Measurements from ENCODE around the gene CHI3L2. TPM values are rescaled to one million over a fixed set of nuclear protein-coding genes. Genes with fewer than 3 reads are reported as not detected.

CHI3L2 gene
- total and polyA plus RNA-seq, 9 of the 15 experiments (the other 6 are each of a cell fraction or from before 2014, with no cell fraction given) = 0.07 to 0.27 (median 0.15) TPM; not detected in 6

DNA sequence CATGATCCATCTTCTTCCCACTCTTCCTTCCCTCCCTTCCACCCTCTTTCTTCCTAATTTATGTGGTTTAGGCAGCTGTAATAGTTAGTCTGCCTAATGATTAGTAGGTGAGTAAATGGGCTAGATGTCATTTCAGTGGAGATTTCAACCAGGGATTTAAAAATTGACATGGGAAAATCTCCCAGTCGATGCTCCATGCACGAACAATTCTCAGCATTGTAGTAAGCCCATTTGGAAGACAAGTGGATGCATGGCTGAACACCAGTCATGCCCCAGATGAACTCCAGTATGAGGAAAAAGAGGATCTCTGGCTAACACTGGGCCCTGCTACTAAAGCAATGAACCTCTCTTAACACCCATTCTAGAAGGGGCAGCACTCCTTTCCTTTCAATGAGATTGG lies 25.3 kb downstream of the CHI3L2 start:
- Histone ChIP-seq H4K20me1 (replicated peaks; ENCODE audit: control insufficient read depth, insufficient read depth, low read length) (peaks cover 4% of the 10 kb centered on the region; the same call in 1 of the 2 replicates), H3K36me3 (ENCODE audit: control insufficient read depth, insufficient read depth, low read length) (no peaks in the 10 kb centered on the region), H3K27me3 (ENCODE audit: control insufficient read depth in 2 of 2, insufficient read depth in 2 of 2, low read length in 2 of 2) (peaks cover 9 to 10% of the 10 kb centered on the region in 2 experiments; a peak in 3 of 5 replicates), H3K27ac (ENCODE audit: extremely low read depth, low read depth, low read length) (no peak overlapping the region), H3K4me1 (replicated peaks in 1 of 2; ENCODE audit: control insufficient read depth in 2 of 2, insufficient read depth in 2 of 2, low read length in 2 of 2) (no peaks in the 10 kb centered on the region), H3K9me1 (ENCODE audit: control insufficient read depth, insufficient read depth, low read length) (no peaks in the 10 kb centered on the region), H3K9me3 (replicated peaks; ENCODE audit: control insufficient read depth, insufficient read depth, low read depth, low read length) (no peaks in the 10 kb centered on the region), H3K79me2 (ENCODE audit: control insufficient read depth, insufficient read depth, low read length) (no peaks in the 10 kb centered on the region), H2AFZ (ENCODE audit: low read depth, low read length) (no peak overlapping the region), H3K4me2 (ENCODE audit: insufficient read depth, low read length) (no peak overlapping the region), H3K9ac (ENCODE audit: insufficient read depth in 1 of 2, low read depth in 2 of 2, low read length in 2 of 2) (no peak overlapping the region), H3K4me3 (no peak overlapping the region)
- intact Hi-C loops (cut with micrococcal nuclease) (no loop called here), in situ Hi-C loops (cut with MboI) (no loop called here)
- CTCF ChIA-PET (ENCODE audit: low intra/inter-chr PET ratio) = no interaction called here
- TF ChIP-seq ZNF644 (tag; IDR thresholded peaks at IDR 0.05; ENCODE audit: low read depth) (no peak), TAF1 (IDR thresholded peaks at IDR 0.05; ENCODE audit: control insufficient read depth, extremely low read depth, insufficient read depth, low read length, severe bottlenecking) (no peak), JUN (IDR thresholded peaks at IDR 0.05; ENCODE audit: borderline replicate concordance, low read depth, low read length) (no peak), JUN (CRISPR knock-in tag; IDR thresholded peaks at IDR 0.05; ENCODE audit: borderline replicate concordance) (no peak)
- DNase-seq (ENCODE audit: extremely low read depth in 1 of 4, low spot score in 3 of 4) (no peak), ATAC-seq (no peak), FAIRE-seq (no peak)
- POLR2A ChIA-PET = no interaction called here
- WGBS (ENCODE audit: insufficient coverage, low coverage, missing lambda C conversion rate) = 0% methylated on average over 2 of the region's 2 CpGs
- no TSS peak for BruUV-seq (replicated peaks)

DNA sequence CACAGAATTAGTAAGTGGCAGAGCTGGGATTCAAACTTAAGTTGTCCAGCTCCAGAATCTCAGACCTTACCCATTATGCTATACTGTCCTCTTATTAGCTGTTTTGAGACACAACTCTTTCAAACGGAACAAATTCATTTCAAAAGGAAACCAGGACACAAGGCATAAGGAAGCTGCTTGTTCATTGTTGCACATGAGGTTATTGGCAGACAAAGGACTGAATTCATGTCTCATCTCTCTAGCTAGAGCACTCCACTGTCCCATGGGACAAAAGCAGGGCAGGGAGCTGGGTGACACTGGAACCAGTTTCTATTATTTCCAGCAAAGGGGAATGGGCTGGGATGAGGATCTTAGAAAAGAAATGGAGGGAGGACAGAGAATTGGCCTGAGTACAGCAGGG lies 26.4 kb downstream of the CHI3L2 start:
- BruUV-seq (replicated peaks) = no TSS peak
- Histone ChIP-seq H3K36me3 (ENCODE audit: control insufficient read depth, insufficient read depth, low read length) (no peaks in the 10 kb centered on the region), H4K20me1 (replicated peaks; ENCODE audit: control insufficient read depth, insufficient read depth, low read length) (peaks cover 4% of the 10 kb centered on the region; the same call in 1 of the 2 replicates), H3K4me3 (no peak overlapping the region), H3K27me3 (ENCODE audit: control insufficient read depth in 2 of 2, insufficient read depth in 2 of 2, low read length in 2 of 2) (peaks cover 9 to 10% of the 10 kb centered on the region in 2 experiments; a peak in 3 of 5 replicates), H3K4me2 (ENCODE audit: insufficient read depth, low read length) (no peak overlapping the region), H3K9ac (ENCODE audit: insufficient read depth in 1 of 2, low read depth in 2 of 2, low read length in 2 of 2) (no peak overlapping the region), H3K9me1 (ENCODE audit: control insufficient read depth, insufficient read depth, low read length) (no peaks in the 10 kb centered on the region), H3K79me2 (ENCODE audit: control insufficient read depth, insufficient read depth, low read length) (no peaks in the 10 kb centered on the region), H3K4me1 (replicated peaks in 1 of 2; ENCODE audit: control insufficient read depth in 2 of 2, insufficient read depth in 2 of 2, low read length in 2 of 2) (no peaks in the 10 kb centered on the region), H2AFZ (ENCODE audit: low read depth, low read length) (no peak overlapping the region), H3K27ac (ENCODE audit: extremely low read depth, low read depth, low read length) (no peak overlapping the region), H3K9me3 (replicated peaks; ENCODE audit: control insufficient read depth, insufficient read depth, low read depth, low read length) (no peaks in the 10 kb centered on the region)
- ChIA-PET CTCF (ENCODE audit: low intra/inter-chr PET ratio) (no interaction called here), POLR2A (interaction anchor here (0.5 kb wide), 1 partner anchor 32 kb away, joined by 3 read pairs; no protein-coding TSS in a partner anchor)
- in situ Hi-C loops (cut with MboI) = no loop called here
- FAIRE-seq (no peak), ATAC-seq (no peak), DNase-seq (ENCODE audit: extremely low read depth in 1 of 4, low spot score in 3 of 4) (no peak)
- 4% methylated on average over 1 of the region's 1 CpG for WGBS (ENCODE audit: insufficient coverage, low coverage, missing lambda C conversion rate)
- intact Hi-C loops (cut with micrococcal nuclease) = no loop called here
- TF ChIP-seq MTA1 (IDR thresholded peaks at IDR 0.05; ENCODE audit: borderline replicate concordance) = no peak
- TF ChIP-seq, protein P1, sequence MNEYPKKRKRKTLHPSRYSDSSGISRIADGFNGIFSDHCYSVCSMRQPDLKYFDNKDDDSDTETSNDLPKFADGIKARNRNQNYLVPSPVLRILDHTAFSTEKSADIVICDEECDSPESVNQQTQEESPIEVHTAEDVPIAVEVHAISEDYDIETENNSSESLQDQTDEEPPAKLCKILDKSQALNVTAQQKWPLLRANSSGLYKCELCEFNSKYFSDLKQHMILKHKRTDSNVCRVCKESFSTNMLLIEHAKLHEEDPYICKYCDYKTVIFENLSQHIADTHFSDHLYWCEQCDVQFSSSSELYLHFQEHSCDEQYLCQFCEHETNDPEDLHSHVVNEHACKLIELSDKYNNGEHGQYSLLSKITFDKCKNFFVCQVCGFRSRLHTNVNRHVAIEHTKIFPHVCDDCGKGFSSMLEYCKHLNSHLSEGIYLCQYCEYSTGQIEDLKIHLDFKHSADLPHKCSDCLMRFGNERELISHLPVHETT (CRISPR knock-in tag; conservative IDR thresholded peaks at IDR 0.05 in 1 of 2, IDR thresholded peaks at IDR 0.05 in 1 of 2) = no peak
- TF ChIP-seq, protein P2, sequence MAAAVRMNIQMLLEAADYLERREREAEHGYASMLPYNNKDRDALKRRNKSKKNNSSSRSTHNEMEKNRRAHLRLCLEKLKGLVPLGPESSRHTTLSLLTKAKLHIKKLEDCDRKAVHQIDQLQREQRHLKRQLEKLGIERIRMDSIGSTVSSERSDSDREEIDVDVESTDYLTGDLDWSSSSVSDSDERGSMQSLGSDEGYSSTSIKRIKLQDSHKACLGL (CRISPR knock-in tag; IDR thresholded peaks at IDR 0.05; ENCODE audit: borderline replicate concordance, poor library complexity, severe bottlenecking) = no peak
- TF ChIP-seq, protein P3, sequence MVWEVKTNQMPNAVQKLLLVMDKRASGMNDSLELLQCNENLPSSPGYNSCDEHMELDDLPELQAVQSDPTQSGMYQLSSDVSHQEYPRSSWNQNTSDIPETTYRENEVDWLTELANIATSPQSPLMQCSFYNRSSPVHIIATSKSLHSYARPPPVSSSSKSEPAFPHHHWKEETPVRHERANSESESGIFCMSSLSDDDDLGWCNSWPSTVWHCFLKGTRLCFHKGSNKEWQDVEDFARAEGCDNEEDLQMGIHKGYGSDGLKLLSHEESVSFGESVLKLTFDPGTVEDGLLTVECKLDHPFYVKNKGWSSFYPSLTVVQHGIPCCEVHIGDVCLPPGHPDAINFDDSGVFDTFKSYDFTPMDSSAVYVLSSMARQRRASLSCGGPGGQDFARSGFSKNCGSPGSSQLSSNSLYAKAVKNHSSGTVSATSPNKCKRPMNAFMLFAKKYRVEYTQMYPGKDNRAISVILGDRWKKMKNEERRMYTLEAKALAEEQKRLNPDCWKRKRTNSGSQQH (CRISPR knock-in tag; IDR thresholded peaks at IDR 0.05) = no peak
- TF ChIP-seq MYNN (IDR thresholded peaks at IDR 0.05) = no peak
- no peak for TF ChIP-seq MYNN (CRISPR knock-in tag; IDR thresholded peaks at IDR 0.05)
- no peak for TF ChIP-seq TBL1XR1 (IDR thresholded peaks at IDR 0.05; ENCODE audit: low read length in 2 of 2)
- TF ChIP-seq SPI1 (IDR thresholded peaks at IDR 0.05; ENCODE audit: borderline replicate concordance, low read depth, low read length) = no peak
